ENCODE results near the gene TCERG1.

The TCERG1 gene

DNA sequence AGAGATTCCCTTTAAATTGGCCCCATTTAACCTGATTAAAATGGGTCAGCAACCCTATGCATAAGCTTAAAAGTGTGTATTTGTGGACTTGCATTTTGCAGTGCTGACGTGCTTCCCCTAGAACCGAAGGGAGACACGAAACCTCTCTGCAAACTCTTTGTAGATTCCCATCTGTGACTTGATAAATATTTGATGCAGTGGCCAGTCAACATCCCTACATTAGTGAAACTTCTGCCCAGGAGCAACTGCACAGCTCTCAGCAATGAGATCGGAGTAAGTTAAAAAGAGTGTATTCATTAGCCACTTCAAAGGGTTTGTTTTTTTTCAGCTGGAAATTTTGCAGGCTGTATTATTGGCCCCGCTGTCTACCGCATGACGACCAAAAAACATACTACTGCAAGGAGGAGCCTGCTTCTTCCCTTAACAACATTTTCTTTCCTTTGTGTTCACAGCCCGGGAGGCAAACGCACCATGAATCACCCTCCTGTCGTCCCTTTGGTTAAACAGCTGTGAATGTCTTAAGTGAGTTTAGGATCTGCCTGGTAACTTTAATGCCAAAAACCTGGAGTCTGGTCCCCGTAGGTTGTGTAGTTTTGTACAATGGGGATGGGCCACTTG, 38.0 kb upstream of the TCERG1 start:
- TF ChIP-seq, protein P1, sequence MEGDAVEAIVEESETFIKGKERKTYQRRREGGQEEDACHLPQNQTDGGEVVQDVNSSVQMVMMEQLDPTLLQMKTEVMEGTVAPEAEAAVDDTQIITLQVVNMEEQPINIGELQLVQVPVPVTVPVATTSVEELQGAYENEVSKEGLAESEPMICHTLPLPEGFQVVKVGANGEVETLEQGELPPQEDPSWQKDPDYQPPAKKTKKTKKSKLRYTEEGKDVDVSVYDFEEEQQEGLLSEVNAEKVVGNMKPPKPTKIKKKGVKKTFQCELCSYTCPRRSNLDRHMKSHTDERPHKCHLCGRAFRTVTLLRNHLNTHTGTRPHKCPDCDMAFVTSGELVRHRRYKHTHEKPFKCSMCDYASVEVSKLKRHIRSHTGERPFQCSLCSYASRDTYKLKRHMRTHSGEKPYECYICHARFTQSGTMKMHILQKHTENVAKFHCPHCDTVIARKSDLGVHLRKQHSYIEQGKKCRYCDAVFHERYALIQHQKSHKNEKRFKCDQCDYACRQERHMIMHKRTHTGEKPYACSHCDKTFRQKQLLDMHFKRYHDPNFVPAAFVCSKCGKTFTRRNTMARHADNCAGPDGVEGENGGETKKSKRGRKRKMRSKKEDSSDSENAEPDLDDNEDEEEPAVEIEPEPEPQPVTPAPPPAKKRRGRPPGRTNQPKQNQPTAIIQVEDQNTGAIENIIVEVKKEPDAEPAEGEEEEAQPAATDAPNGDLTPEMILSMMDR (IDR thresholded peaks at IDR 0.05; ENCODE audit: low read depth, low read length, missing control alignments), result no peak
- DNase-seq (ENCODE audit: low read depth), result no peak
- no peak overlapping the region for H3K4me3 ChIP-seq (ENCODE audit: low read depth, low read length)

DNA sequence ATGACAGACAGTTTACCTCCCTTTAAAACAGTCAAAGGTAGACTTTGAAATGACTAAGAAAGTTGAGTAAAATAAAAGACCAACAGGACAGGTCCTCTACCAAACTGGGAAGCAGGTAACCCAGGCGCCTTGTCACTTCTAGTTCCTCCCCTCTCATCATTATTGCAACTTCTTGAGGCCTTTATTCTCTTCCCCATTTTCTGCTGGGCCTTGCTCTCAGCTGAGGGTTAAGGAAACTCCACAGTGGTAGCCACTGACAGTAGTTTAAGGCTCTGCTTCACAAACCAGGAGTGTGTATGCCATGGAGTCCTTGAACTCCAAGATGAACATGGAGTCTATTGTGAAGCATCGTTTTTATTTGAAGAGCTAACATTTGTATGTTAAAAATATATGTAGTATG, 36.9 kb upstream of the TCERG1 start:
- TF ChIP-seq, protein P1 (IDR thresholded peaks at IDR 0.05; ENCODE audit: low read depth, low read length, missing control alignments), result no peak
- no peak overlapping the region for H3K4me3 ChIP-seq (ENCODE audit: low read depth, low read length)
- DNase-seq (ENCODE audit: low read depth), result no peak

DNA sequence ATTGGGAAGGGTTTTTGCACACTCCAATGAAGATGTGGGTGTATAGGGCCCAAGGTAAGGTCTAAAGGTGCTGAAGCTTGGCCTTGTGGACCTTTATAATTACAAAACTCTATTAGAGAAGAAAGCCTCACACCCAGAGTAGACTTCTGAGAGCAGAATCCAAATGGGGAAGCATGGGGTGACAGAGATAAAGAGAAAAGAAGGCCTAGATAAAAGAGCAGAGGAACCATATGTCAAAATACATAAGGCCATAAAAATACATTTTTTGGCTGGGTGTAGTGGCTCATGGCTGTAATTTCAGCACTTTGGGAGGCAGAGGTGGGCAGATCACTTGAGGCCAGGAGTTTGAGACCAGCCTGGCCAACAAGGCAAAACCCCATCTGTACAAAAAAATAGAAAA, 27.4 kb upstream of the TCERG1 start:
- TF ChIP-seq, protein P1 (IDR thresholded peaks at IDR 0.05; ENCODE audit: low read depth, low read length, missing control alignments), result no peak
- DNase-seq (ENCODE audit: low read depth), result no peak
- no peak overlapping the region for H3K4me3 ChIP-seq (ENCODE audit: low read depth, low read length)

DNA sequence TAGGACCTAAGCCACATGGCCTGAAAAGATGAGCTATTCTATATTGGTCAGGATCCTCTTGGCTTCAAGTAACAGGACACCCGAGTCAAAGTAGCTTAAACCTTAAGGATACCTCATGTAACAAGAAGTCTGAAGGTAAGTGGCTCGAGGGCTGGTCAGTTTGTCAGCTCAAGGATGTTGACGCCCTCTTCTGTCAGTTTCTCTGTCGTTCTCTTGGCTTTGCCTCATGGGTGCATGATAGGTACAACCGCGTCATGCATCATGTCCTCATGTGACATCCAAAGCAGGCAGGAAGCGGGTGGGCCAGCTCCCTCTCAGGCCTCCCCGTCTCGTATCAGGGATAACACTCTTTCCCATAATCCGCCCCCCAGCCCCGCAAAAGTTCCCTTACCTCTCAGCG, 22.1 kb upstream of the TCERG1 start:
- TF ChIP-seq, protein P1 (IDR thresholded peaks at IDR 0.05; ENCODE audit: low read depth, low read length, missing control alignments), result no peak
- no peak for DNase-seq (ENCODE audit: low read depth)
- H3K4me3 ChIP-seq (ENCODE audit: low read depth, low read length), result no peak overlapping the region

DNA sequence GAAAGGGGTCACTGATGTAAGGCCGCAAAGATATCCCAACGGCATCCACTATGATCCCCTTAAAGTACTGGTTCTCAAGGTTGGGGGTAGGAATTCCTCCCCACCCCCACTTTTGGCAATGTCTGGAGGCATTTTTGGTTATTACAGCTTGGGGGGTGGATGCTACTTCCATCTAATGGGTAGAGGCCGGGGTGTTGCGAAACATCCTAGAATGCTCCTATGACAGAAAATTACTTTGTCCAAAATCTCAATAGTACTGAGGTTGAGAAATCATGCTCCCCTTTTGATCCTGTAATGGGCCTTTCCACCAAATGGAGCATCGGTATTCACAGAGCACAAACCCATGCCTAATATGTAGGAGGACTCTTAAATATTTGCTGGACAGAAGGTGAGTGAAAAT, 20.8 kb upstream of the TCERG1 start:
- TF ChIP-seq, protein P1 (IDR thresholded peaks at IDR 0.05; ENCODE audit: low read depth, low read length, missing control alignments), result no peak
- H3K4me3 ChIP-seq (ENCODE audit: low read depth, low read length), result no peak overlapping the region

DNA sequence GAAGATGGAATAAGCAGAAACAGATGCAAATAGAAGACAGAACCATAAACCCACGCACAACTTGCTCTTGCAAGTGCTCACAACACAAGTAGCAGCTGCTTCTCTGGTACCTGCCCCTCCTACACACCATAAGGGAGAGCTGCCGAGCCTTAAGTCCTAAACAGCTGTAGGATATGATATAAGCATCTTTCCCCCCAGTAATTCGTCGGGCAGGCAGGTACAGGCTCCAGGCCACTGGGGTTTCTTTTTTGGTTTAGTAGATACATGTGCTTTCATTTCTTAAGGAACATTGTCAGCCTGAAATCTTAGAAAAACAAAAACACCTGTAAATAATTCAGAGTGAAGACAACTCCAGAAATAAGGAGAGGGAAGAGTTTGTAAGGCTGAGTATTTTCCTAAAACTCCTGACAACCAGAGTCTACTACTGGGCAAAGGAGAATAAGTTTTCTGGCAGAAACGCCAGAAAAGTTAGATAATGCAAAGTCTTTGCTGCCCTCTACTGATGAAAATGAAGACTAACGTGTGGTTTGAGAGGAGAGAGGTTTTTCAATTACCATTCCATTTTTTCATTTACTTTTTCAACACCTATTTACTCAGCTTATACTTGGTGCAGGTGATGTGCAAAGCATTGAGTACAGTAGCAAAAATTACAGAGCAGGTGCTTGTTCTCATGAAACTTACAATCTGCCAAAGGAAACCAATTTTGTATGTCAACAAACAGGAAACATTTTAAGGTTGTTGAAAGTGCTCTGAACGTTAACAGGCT, 20.1 kb upstream of the TCERG1 start:
- H3K4me3 ChIP-seq (ENCODE audit: low read depth, low read length), result no peak overlapping the region
- DNase-seq (ENCODE audit: low read depth), result no peak
- TF ChIP-seq, protein P1 (IDR thresholded peaks at IDR 0.05; ENCODE audit: low read depth, low read length, missing control alignments), result peak; percentile 60

More for the DNA sequence above, 20.8 kb upstream of the TCERG1 start:
- DNase-seq (ENCODE audit: low read depth), result no peak

DNA sequence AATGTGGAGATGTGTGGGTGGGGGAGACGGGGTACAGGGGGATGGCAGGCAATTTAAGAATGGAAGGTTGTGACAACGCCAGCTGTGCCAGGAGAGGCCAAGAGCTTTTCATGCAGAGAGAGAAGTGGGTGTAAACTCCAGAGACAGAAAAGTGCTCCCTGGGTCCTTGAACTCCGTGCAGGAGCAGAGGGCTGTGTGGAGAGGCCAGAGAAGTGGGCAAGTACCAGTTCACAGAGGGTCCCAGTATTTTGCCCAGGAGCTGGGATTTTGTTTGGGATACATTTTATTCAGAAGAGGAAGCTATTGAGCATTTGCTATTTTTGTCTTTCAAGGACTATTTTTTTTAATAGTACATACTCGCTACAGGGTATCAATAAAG, 19.5 kb upstream of the TCERG1 start:
- no peak overlapping the region for H3K4me3 ChIP-seq (ENCODE audit: low read depth, low read length)
- DNase-seq (ENCODE audit: low read depth), result no peak
- TF ChIP-seq, protein P1 (IDR thresholded peaks at IDR 0.05; ENCODE audit: low read depth, low read length, missing control alignments), result no peak

All from GM12864 (cell line).